HG02938 (cell line): Measurements from ENCODE around the gene FNBP1.

Experiments used
- ATAC-seq: cut with Tn5 transposase; IDR thresholded peaks from one replicate; pipeline ENCODE4 v1.9.1; 2021; ENCODE audit warnings: mild to moderate bottlenecking, moderate library complexity; ENCODE audit not compliant: unreplicated experiment

Gene FNBP1

GRCh38 chr9:129865668-129866320, 177.2 kb downstream of the FNBP1 start:
- no peak for ATAC-seq

- no peak for ATAC-seq
Measured at GRCh38 chr9:129864991-129865647, 177.9 kb downstream of the FNBP1 start.

DNA sequence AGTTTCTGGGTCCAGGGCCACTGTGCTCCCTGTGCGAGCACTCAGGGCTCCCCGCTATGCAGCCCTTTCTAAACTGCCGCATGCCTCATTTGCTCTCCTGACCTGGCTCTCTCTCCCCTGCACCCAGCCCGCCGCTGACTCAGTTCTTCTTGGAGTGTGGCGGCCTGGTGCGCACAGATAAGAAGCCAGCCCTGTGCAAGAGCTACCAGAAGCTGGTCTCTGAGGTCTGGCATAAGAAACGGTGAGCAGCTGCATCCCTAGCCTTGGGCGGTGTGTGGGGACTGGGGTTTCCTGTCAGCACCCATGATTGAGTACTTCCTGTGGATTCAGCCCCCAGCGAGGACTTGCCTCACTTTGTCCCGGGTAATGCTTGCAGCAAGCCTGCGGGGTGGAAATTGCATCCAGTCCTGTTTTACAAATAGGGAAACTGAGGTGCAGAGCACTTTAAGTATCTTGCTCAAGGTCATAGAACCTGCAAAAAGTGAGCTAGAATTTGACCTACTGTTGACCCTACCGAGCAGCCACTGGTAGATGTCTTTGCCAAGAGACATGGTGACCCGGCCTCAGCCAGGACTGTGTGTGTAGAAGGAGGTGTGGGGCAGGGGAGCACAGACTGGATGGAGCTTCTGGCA, 179.8 kb downstream of the FNBP1 start:
- no peak for ATAC-seq

- no peak for ATAC-seq
Measured at GRCh38 chr9:129861447-129861827, 181.6 kb downstream of the FNBP1 start.

GRCh38 chr9:129860653-129861446, 182.1 kb downstream of the FNBP1 start:
- ATAC-seq, result no peak

DNA sequence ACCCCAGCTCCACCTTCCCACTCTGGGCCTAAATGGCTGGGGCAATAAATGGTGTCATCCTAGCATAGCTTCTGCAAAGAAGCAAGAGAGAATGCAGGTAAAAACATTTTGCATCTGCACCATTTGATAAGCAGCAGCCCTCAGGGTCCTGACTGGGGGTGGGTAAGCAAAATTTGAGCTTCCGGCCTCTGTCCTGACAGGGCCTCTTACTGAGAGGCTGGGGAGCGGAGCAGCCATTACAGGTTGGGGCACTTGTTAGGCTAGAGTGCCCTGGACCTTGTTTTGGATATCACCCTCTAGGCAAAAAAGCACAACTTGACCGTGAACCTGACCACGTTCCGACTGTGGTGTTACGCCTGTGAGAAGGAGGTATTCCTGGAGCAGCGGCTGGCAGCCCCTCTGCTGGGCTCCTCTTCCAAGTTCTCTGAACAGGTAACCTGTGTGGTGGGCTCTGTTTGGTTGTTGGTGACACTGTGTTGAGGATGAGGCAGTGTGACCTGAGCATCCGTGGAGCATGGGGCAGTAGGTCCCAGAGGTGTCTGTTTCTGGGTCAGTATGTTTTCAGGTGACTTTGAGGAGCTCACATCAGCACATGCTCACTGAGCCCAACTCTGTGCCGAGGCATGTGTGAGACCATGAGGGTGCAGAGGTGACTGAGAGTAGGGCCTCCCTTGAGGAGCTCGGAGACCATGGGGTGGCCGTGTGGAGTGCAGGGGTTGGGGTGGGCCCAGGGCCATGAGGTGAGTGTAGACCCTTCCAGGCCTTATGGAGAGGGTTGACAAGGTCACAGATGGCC, 184.6 kb downstream of the FNBP1 start:
- no peak for ATAC-seq

DNA sequence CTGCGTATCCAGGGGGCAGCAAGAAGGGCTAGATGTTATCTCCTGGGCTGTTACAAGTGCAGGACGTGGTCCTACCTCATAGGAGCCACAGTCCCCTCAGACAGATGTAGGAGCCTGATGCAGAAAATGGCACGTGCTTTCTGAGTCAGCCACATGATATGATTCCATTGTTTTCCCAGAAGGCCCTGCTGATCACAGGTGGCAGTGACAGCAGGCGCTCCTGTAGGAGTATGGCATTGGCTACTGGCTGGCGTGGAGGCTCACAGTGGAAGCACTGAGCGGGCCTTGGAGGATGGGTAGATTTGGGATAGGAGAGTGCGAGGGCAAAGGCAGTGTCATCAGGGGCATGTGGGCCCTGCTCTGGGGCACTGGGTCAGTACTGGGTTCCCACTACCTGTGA, 185.8 kb downstream of the FNBP1 start:
- no peak for ATAC-seq

GRCh38 chr9:129854588-129855110, 188.3 kb downstream of the FNBP1 start:
- no peak for ATAC-seq

DNA sequence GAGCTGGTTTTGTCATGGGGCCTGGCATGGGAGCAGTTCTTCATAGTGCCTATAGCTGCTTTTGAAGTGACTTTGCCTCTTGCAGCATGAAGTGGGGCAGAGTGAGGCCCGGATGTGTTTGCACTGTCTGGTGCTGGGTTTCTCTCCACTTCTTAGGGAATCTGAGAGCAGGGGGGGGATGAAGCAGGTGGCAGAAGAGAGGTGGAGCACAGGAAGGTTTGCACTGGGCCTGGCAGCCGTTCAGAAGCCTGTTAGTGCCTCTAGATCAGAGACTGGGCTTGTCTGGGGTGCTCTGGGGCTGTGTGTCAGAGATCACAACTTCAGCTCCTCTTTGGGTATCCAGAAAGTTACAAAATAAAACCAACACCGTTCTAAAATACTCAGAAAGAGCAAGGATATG, 189.4 kb downstream of the FNBP1 start:
- no peak for ATAC-seq

DNA sequence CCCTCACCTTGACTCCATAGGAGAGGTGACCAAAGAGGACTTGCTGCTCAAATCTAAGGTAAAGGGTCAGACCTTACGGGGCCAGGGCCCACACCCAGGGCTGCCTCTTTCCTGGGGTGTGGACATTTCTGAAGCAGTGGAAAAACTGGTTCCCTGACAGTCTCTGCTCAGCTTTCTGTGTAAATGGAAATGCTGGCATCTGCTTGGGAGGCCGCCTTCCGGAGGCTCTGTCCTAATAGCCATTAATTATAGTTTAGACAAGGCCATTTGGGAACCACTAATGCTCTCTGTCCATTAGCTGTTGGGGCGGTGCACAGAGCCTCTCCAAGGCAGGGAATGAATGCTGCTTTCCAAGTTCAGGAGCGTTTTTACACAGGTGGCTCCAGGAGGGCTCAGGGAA, 190.4 kb downstream of the FNBP1 start:
- ATAC-seq, result no peak

DNA sequence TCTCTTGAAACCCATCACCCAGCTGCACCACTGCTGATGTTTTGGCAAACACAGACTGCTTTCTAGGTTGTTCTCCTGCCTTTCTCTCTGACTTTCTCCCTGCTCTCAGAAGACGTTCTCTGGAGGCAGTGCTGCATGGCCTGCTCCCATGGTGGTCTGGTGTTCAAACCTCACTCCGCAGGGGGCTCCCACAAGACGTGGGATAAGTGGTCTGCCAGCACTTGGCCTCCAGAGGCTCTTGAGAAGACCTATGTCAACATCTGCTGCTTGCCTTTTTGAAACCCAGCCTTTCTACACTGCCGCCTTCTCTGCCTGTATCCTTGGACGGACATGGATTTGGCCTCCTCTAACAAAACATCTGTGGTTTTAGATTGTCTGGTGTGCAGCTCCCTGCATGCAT, 191.2 kb downstream of the FNBP1 start:
- ATAC-seq, result no peak

GRCh38 chr9:129850821-129851550, 192.0 kb downstream of the FNBP1 start:
- ATAC-seq, result no peak

DNA sequence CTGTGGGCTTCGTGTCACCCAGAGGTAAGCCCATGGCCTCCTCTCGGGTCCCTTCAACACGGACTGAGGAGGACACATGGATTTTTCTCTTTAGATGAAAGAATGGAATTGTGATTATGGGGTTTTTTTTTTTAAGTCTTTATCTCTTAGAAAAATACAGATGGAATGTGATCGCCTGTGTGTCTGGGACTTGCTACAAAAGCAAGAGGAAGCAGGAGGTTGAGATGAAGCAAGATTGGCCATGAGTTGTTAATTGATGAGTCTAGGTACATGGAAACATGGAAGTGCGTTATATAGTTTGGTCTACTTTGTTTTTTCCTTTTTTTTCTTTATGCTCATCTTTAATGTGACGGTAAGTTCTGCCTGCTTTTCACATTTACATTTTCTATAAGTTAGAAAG, 193.1 kb downstream of the FNBP1 start:
- ATAC-seq, result no peak

DNA sequence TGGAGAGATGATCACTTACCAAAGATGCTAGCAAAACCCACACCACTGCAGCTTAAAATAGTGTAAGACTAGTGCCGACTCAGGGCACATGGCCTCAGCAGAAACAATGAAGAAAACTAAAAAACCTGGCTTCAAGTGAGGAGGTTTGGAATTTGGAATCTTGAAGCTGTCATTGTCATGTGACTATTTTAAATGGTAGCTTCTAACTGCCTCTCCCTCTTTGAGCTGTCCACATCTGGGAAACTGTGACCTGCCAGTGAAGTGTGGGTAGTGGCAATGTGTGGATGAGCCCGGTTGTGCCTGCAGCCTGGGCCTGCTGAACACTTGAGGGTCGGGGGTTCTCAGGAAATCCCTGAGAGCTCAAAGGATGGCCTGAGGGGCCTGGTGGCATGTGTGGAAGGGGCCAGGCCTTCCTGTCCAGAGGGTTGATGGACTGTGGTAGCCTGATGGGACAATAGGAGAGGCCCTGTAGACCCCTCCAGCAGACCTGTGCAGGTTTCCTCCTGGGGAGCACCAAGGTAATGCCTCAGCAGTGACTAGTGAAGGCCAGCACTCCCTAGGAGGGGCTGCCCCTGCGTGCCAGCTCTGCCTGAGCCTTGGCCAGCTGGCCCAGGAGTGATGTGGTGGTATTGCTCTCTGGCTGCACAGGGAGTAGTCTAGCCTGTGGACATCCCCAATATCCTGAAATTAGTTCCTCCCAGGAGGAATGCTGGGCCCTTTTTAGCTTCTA, 194.1 kb downstream of the FNBP1 start:
- no peak for ATAC-seq

DNA sequence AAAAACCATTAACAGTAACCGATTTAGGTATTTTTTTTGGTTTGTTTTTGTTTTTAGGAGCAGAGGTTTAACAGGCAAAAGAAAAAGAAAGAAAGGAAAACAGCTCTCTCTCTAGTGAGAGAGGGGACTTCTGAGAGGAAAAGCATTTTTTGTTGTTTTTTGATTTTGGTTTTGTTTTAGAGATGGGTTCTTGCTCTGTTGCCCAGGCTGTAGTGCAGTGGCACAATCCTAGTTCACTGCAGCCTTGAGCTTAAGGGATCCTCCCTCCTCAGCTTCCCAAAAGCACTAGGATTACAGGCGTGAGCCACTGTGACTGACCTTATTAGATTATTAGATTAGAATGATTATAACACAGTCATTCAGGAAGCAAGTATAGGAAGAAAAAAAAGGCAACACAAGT, 197.6 kb downstream of the FNBP1 start:
- ATAC-seq, result no peak

GRCh38 chr9:129841071-129841470, 201.9 kb downstream of the FNBP1 start:
- no peak for ATAC-seq

DNA sequence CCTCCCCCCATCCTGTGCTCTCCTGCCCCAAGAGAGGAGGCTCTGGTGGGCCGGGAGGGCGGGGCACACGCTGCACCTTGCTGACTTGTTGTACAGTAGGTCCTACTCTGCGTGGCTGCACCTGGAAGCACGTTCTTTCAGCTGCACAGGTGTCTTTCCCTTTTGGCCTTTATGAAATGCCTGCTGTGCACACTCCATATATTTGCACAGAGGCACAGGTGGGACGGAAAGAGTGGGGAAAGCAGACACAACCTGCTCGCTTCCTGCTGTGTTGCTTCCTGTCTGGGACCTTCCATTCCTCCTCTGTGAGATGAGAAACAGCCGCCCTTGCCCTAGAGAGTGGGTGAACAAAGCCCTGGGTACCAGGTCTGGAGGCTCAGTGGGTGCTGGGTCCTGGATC, 203.0 kb downstream of the FNBP1 start:
- ATAC-seq, result no peak

- ATAC-seq, result no peak
Measured at GRCh38 chr9:129839324-129840023, 203.5 kb downstream of the FNBP1 start.
